SK-N-SH (cell line): ENCODE measurements around the gene ENOX2.

Experiments
- CHD2 ChIP-seq: fragments of 150-350 bp; IDR thresholded peaks from 2 replicates; pipeline ENCODE4 v1.6.1; 2018; ENCODE audit warnings: low read length; ENCODE audit not compliant: partially characterized antibody
- EP300 ChIP-seq, 2 experiments: IDR thresholded peaks; 2 replicates each; pipeline versions ENCODE4 v1.4.0 to v1.6.1; 2012; ENCODE audit warnings: borderline replicate concordance in 1 of 2, low read depth in 1 of 2, low read length in 1 of 2
- EZH2phosphoT487 ChIP-seq: fragments of 200-600 bp; sonication (generic); IDR thresholded peaks from 2 replicates; pipeline ENCODE4 v1.6.1; 2017; ENCODE audit warnings: low read depth, mixed run types, mild to moderate bottlenecking, antibody characterized with exemption, moderate library complexity, borderline replicate concordance
- FOSL2 ChIP-seq: IDR thresholded peaks from 2 replicates; pipeline ENCODE4 v1.4.0; 2012; ENCODE audit warnings: low read depth, mild to moderate bottlenecking, moderate library complexity, borderline replicate concordance
- GABPA ChIP-seq: IDR thresholded peaks from 2 replicates; pipeline ENCODE4 v1.4.0; 2012; ENCODE audit warnings: low read depth, mild to moderate bottlenecking
- GATA2 ChIP-seq: sonication (generic); formaldehyde crosslinking; IDR thresholded peaks from 2 replicates; pipeline ENCODE4 v1.5.0; 2020; ENCODE audit warnings: mild to moderate bottlenecking, missing genetic modification reagents
- IRF3 ChIP-seq: fragments of 150-350 bp; IDR thresholded peaks from 2 replicates; pipeline ENCODE4 v1.6.1; 2016; ENCODE audit warnings: mild to moderate bottlenecking, low read depth, low read length
- MAX ChIP-seq: IDR thresholded peaks from 2 replicates; pipeline ENCODE4 v1.4.0; 2012; ENCODE audit warnings: low read depth
- NFIC ChIP-seq: IDR thresholded peaks from 2 replicates; pipeline ENCODE4 v1.4.0; 2012; ENCODE audit warnings: borderline replicate concordance
- POLR2AphosphoS5 ChIP-seq: IDR thresholded peaks from 2 replicates; pipeline ENCODE4 v1.6.1; 2012; ENCODE audit warnings: low read depth, low read length
- RCOR1 ChIP-seq: fragments of 150-350 bp; IDR thresholded peaks from 2 replicates; pipeline ENCODE4 v1.6.1; 2017; ENCODE audit warnings: antibody characterized with exemption, low read length
- YY1 ChIP-seq: IDR thresholded peaks from 2 replicates; pipeline ENCODE4 v1.4.0; 2012; ENCODE audit warnings: low read depth, mild to moderate bottlenecking
- TF ChIP-seq, protein P1 (sequence below): fragments of 200-600 bp; sonication (generic); IDR thresholded peaks from 2 replicates; pipeline ENCODE4 v1.6.1; 2017; ENCODE audit warnings: antibody characterized with exemption, mild to moderate bottlenecking, moderate library complexity
- TF ChIP-seq, protein P2 (sequence below): IDR thresholded peaks from 2 replicates; pipeline ENCODE4 v1.6.1; 2012; ENCODE audit warnings: mild to moderate bottlenecking, low read depth, low read length, moderate library complexity

DNA sequence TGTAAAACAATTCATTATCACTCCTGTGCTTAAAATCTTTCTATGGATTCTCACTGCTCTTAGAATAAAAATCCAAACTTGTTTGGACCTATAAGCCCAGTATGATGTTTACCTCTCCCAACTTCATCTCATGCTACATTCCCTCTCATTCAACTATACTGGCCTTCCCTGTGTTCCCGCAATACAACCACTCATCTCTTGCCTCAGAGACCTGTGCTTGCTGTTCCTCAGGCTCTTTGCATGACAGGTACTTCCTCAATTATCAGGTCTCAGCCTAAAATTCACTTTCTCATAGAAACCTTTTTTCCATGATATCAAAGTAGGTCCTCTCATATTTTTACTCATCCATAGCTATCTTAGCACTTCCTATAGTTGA, 71.7 kb downstream of the ENOX2 start:
- TF ChIP-seq YY1 = no peak
- TF ChIP-seq, protein P1, sequence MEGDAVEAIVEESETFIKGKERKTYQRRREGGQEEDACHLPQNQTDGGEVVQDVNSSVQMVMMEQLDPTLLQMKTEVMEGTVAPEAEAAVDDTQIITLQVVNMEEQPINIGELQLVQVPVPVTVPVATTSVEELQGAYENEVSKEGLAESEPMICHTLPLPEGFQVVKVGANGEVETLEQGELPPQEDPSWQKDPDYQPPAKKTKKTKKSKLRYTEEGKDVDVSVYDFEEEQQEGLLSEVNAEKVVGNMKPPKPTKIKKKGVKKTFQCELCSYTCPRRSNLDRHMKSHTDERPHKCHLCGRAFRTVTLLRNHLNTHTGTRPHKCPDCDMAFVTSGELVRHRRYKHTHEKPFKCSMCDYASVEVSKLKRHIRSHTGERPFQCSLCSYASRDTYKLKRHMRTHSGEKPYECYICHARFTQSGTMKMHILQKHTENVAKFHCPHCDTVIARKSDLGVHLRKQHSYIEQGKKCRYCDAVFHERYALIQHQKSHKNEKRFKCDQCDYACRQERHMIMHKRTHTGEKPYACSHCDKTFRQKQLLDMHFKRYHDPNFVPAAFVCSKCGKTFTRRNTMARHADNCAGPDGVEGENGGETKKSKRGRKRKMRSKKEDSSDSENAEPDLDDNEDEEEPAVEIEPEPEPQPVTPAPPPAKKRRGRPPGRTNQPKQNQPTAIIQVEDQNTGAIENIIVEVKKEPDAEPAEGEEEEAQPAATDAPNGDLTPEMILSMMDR = no peak
- no peak for TF ChIP-seq GATA2 (CRISPR knock-in tag)
- TF ChIP-seq IRF3 = no peak
- TF ChIP-seq GABPA = no peak
- no peak for TF ChIP-seq EP300 (IDR thresholded peaks at IDR 0.05; ENCODE audit: borderline replicate concordance in 1 of 2, low read depth in 1 of 2, low read length in 1 of 2)
- no peak for TF ChIP-seq CHD2
- no peak for TF ChIP-seq MAX
- no peak for TF ChIP-seq FOSL2
- TF ChIP-seq POLR2AphosphoS5 = no peak
- TF ChIP-seq, protein P2, sequence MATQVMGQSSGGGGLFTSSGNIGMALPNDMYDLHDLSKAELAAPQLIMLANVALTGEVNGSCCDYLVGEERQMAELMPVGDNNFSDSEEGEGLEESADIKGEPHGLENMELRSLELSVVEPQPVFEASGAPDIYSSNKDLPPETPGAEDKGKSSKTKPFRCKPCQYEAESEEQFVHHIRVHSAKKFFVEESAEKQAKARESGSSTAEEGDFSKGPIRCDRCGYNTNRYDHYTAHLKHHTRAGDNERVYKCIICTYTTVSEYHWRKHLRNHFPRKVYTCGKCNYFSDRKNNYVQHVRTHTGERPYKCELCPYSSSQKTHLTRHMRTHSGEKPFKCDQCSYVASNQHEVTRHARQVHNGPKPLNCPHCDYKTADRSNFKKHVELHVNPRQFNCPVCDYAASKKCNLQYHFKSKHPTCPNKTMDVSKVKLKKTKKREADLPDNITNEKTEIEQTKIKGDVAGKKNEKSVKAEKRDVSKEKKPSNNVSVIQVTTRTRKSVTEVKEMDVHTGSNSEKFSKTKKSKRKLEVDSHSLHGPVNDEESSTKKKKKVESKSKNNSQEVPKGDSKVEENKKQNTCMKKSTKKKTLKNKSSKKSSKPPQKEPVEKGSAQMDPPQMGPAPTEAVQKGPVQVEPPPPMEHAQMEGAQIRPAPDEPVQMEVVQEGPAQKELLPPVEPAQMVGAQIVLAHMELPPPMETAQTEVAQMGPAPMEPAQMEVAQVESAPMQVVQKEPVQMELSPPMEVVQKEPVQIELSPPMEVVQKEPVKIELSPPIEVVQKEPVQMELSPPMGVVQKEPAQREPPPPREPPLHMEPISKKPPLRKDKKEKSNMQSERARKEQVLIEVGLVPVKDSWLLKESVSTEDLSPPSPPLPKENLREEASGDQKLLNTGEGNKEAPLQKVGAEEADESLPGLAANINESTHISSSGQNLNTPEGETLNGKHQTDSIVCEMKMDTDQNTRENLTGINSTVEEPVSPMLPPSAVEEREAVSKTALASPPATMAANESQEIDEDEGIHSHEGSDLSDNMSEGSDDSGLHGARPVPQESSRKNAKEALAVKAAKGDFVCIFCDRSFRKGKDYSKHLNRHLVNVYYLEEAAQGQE = no peak
- TF ChIP-seq RCOR1 = no peak
- no peak for TF ChIP-seq EZH2phosphoT487
- TF ChIP-seq NFIC = no peak
